OCI-LY3 (cell line): ENCODE data around the gene ALOXE3.

Experiments
- H2AFZ ChIP-seq: fragments of 200-600, 300-600 bp; shearing (Covaris generic); 2 replicates; pipeline ENCODE4 v1.6.0; 2014; ENCODE audit warnings: antibody characterized with exemption, low read depth, low read length
- H3K27ac ChIP-seq: fragments of 200-600, 300-600 bp; sonication (generic); 2 replicates; pipeline ENCODE4 v1.5.1; 2014; ENCODE audit warnings: mild to moderate bottlenecking, low read length, moderate library complexity, mixed read lengths
- H3K27me3 ChIP-seq: fragments of 200-600, 300-600 bp; sonication (generic); 2 replicates; pipeline ENCODE4 v1.6.1; 2014; ENCODE audit warnings: low read depth, low read length, mixed read lengths
- H3K36me3 ChIP-seq: fragments of 200-600, 300-600 bp; sonication (generic); replicated peaks from 2 replicates; pipeline ENCODE3; 2014; ENCODE audit warnings: low read depth, low read length, mixed read lengths
- H3K4me1 ChIP-seq: fragments of 300-600, 200-600 bp; sonication (generic); 2 replicates; pipeline ENCODE4 v1.6.1; 2014; ENCODE audit warnings: low read length, mixed read lengths
- H3K4me2 ChIP-seq: fragments of 200-600, 300-600 bp; sonication (generic); 2 replicates; pipeline ENCODE4 v1.6.1; 2014; ENCODE audit warnings: low read length, mixed read lengths
- H3K4me3 ChIP-seq: fragments of 300-600, 200-600 bp; sonication (generic); 2 replicates; pipeline ENCODE4 v1.5.1; 2014; ENCODE audit warnings: antibody characterized with exemption, mild to moderate bottlenecking, low read length, moderate library complexity
- H3K79me2 ChIP-seq: fragments of 300-600, 200-600 bp; shearing (Covaris generic); 2 replicates; pipeline ENCODE4 v1.6.1; 2014; ENCODE audit warnings: mild to moderate bottlenecking, low read length, mixed read lengths
- H3K9ac ChIP-seq: fragments of 300-600, 200-600 bp; shearing (Covaris generic); 2 replicates; pipeline ENCODE4 v1.6.0; 2014; ENCODE audit warnings: mild to moderate bottlenecking, low read length, moderate library complexity
- H3K9me3 ChIP-seq: fragments of 200-600, 300-600 bp; shearing (Covaris generic); 2 replicates; pipeline ENCODE4 v1.6.1; 2014; ENCODE audit warnings: low read length, mixed read lengths; ENCODE audit not compliant: insufficient read depth
- H4K20me1 ChIP-seq: fragments of 200-600, 300-600 bp; sonication (generic); 2 replicates; pipeline ENCODE4 v1.6.1; 2016; ENCODE audit warnings: low read length, mixed read lengths; ENCODE audit not compliant: insufficient read depth
- EZH2phosphoT487 ChIP-seq: fragments of 200-600 bp; shearing (Covaris generic); IDR thresholded peaks from 2 replicates; pipeline ENCODE4 v1.6.1; 2018; ENCODE audit warnings: antibody characterized with exemption, mixed run types, low read depth
- TF ChIP-seq, protein P1 (sequence below): fragments of 200-600, 300-600 bp; sonication (generic); IDR thresholded peaks from 2 replicates; pipeline ENCODE4 v1.5.1; 2014; ENCODE audit warnings: antibody characterized with exemption, low read length, low read depth

Gene ALOXE3

DNA sequence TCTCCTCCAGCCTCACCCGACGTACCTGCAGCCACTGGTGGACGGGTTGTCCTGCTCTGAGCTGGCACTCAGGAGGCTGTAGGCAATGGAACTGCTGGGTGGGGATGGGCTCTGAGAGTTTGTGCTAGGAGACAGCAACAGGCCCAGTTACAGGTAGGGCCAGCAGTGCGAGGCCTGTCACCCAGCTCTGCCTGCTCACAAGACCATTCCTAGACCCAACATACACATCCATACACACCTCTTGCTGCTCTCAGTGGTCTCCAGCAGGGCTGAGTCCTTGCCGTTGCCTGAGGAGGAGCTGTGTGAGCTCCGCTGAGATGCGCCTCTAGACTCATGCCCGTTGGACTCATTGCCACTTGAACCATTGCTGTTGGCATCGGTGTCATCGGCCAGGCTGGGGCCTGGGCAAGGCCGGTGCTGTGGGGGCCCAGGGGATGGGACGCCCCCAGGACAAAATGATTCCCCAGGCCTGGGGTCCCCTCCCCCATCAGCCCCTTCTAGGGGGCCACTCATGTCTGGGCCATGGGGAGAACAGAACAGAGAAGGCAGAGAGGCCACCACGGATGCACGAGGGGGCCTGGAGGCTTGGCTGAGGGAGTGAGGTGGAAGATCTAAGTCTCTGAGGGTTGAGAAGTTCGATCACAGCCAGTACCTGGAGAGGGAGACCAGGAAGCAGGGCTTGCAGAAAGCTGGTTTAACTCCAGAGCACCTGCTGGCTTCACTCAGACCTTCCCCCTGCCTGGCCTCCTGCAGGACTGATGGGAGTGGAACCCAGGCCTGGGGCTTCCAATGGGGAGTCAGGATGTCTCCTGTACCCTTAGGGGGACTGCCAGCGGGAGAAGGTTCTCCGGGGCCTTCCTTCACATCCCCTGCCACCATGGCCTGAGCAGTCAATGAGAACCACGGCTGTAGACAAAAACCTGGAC, 32.1 kb upstream of the ALOXE3 start:
- Histone ChIP-seq H3K4me2 (peak overlapping the region; percentile 99), H4K20me1 (no peaks in the 10 kb centered on the region), H3K79me2 (peaks cover 9% of the 10 kb centered on the region; the same call in 1 of the 2 replicates), H3K27me3 (no peaks in the 10 kb centered on the region), H3K4me3 (peak overlapping the region; percentile 97), H3K4me1 (peaks cover 18% of the 10 kb centered on the region), H3K9ac (peak overlapping the region; percentile 54), H3K9me3 (no peaks in the 10 kb centered on the region), H2AFZ (no peak overlapping the region), H3K36me3 (no peaks in the 10 kb centered on the region), H3K27ac (peak overlapping the region; percentile 30; the same call in 1 of the 2 replicates)
- no peak for TF ChIP-seq EZH2phosphoT487
- TF ChIP-seq, protein P1, sequence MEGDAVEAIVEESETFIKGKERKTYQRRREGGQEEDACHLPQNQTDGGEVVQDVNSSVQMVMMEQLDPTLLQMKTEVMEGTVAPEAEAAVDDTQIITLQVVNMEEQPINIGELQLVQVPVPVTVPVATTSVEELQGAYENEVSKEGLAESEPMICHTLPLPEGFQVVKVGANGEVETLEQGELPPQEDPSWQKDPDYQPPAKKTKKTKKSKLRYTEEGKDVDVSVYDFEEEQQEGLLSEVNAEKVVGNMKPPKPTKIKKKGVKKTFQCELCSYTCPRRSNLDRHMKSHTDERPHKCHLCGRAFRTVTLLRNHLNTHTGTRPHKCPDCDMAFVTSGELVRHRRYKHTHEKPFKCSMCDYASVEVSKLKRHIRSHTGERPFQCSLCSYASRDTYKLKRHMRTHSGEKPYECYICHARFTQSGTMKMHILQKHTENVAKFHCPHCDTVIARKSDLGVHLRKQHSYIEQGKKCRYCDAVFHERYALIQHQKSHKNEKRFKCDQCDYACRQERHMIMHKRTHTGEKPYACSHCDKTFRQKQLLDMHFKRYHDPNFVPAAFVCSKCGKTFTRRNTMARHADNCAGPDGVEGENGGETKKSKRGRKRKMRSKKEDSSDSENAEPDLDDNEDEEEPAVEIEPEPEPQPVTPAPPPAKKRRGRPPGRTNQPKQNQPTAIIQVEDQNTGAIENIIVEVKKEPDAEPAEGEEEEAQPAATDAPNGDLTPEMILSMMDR: no peak

DNA sequence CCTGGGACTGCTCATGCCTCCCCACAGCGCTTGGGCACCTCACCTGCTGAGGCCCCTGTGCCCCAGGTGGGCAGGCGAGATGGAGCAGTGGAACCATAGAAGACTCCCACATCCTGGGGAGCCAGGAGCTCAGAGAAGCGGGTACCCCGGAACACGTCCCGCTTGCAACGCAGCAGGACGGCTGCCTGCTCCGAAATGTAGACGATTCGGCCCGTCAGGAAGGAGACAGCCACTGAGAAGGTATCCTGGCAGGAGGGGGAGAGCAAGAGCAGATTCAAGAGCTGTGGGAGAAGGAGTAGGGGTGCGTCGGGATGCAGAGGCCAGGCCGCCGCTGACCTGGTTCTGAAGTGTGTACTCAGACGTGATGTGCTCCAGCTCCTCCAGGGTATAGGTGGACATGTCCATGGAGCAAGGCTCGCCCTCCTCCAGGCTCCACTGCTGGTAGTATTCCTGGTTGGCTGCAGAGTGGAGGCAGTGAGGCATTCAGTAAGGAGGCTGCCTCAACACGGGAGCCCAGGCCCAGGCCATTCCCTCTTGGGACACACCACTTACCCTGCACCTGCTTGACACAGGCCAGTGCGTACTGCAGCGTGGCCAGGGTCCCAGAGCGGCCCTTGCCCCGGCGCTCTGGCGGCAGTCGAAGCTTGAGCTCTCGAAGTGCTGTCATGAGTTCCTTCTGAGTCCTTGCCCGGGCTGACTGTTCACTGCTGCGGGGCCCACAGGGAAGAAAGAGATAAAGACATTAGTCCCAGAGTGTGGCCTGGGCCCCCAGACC, 31.3 kb upstream of the ALOXE3 start:
- no peaks in the 10 kb centered on the region for H4K20me1 ChIP-seq
- no peaks in the 10 kb centered on the region for H3K27me3 ChIP-seq
- H2AFZ ChIP-seq: no peak overlapping the region
- H3K79me2 ChIP-seq: peaks cover 9% of the 10 kb centered on the region; the same call in 1 of the 2 replicates
- H3K27ac ChIP-seq: no peak overlapping the region
- no peaks in the 10 kb centered on the region for H3K9me3 ChIP-seq
- no peak for TF ChIP-seq EZH2phosphoT487
- TF ChIP-seq, protein P1: no peak
- no peak overlapping the region for H3K4me2 ChIP-seq
- H3K4me1 ChIP-seq: peaks cover 15% of the 10 kb centered on the region
- no peak overlapping the region for H3K4me3 ChIP-seq
- H3K36me3 ChIP-seq: no peaks in the 10 kb centered on the region
- no peak overlapping the region for H3K9ac ChIP-seq

DNA sequence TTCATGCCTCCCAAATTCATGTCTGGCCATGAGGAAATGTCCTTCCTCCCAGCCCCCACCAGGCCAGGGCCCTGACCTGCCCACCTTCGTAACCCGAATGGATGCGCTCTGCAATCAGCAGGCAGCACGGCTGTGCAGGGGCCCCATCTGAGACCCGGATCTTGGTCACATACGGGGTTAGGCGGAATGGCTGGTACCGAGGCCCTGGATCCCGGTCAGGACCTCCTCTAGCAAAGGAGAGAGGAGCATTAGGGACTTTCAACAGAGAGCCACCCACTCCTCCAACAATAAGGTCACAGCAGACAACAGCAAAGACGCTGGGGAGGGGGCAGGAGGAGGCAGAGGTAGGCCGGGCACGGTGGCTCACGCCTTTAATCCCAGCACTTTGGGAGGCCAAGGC, 30.2 kb upstream of the ALOXE3 start:
- TF ChIP-seq EZH2phosphoT487: no peak
- TF ChIP-seq, protein P1: no peak
- Histone ChIP-seq H3K4me2 (no peak overlapping the region), H3K27me3 (no peaks in the 10 kb centered on the region), H3K36me3 (no peaks in the 10 kb centered on the region), H2AFZ (no peak overlapping the region), H3K4me3 (no peak overlapping the region), H3K79me2 (peaks cover 9% of the 10 kb centered on the region; the same call in 1 of the 2 replicates), H3K9me3 (no peaks in the 10 kb centered on the region), H3K4me1 (peaks cover 14% of the 10 kb centered on the region), H3K9ac (no peak overlapping the region), H3K27ac (no peak overlapping the region), H4K20me1 (no peaks in the 10 kb centered on the region)
